ENCODE measurements around the gene SPNS3. TPM values are rescaled to one million over a fixed set of nuclear protein-coding genes. Genes with fewer than 3 reads are reported as not detected.

Gene SPNS3
- total and polyA plus RNA-seq, 10 of the 15 experiments (the other 5 are each of a cell fraction or from before 2014, with no cell fraction given) = 0.16 to 2.6 (median 0.97) TPM

- Histone ChIP-seq H3K9ac (ENCODE audit: control insufficient read depth, insufficient read depth, low read length) (no peak overlapping the region), H2AFZ (ENCODE audit: control insufficient read depth, low read depth, low read length) (no peak overlapping the region), H3K4me2 (ENCODE audit: control insufficient read depth, insufficient read depth) (no peak overlapping the region), H3K9me3 (replicated peaks; ENCODE audit: control insufficient read depth, insufficient read depth, low read length) (no peaks in the 10 kb centered on the region), H3K27ac (ENCODE audit: control insufficient read depth, insufficient read depth) (no peak overlapping the region), H4K20me1 (ENCODE audit: control insufficient read depth, insufficient read depth) (no peaks in the 10 kb centered on the region), H3K27me3 (replicated peaks in 1 of 2; ENCODE audit: control insufficient read depth in 2 of 2, insufficient read depth in 2 of 2, low read length in 1 of 2) (peaks cover 11 to 15% of the 10 kb centered on the region in 2 experiments), H3K36me3 (ENCODE audit: control insufficient read depth in 2 of 2, insufficient read depth in 2 of 2, low read length in 1 of 2) (no peaks in the 10 kb centered on the region), H3K4me3 (no peak overlapping the region), H3K4me1 (ENCODE audit: control insufficient read depth, insufficient read depth, low read length) (no peaks in the 10 kb centered on the region), H3K79me2 (ENCODE audit: control insufficient read depth, insufficient read depth, low read length) (no peaks in the 10 kb centered on the region)
- no peak for FAIRE-seq
- ChIA-PET POLR2A (no interaction called here), CTCF (no interaction called here), RAD21 (ENCODE audit: unreplicated experiment) (no interaction called here), SMC1A (ENCODE audit: uncharacterized antibody, unreplicated experiment) (no interaction called here)
- in situ Hi-C loops (cut with MboI) (no loop called here), intact Hi-C loops (cut with micrococcal nuclease; ENCODE audit: unreplicated experiment) (no loop called here)
- no peak for ATAC-seq
- TF ChIP-seq POLR2A (IDR thresholded peaks at IDR 0.05; ENCODE audit: low read depth, low read length) (no peak), ESRRA (IDR thresholded peaks at IDR 0.05; ENCODE audit: low read length) (no peak), PAX8 (IDR thresholded peaks at IDR 0.05) (no peak), IKZF2 (IDR thresholded peaks at IDR 0.05) (no peak), ZNF217 (IDR thresholded peaks at IDR 0.05) (no peak), SPI1 (IDR thresholded peaks at IDR 0.05; ENCODE audit: borderline replicate concordance, insufficient read depth, low read depth, low read length) (no peak), BHLHE40 (IDR thresholded peaks at IDR 0.05; ENCODE audit: borderline replicate concordance in 1 of 2, low read depth in 2 of 2, low read length in 1 of 2) (no peak), STAT1 (conservative IDR thresholded peaks at IDR 0.05) (no peak), NFYA (IDR thresholded peaks at IDR 0.05; ENCODE audit: borderline replicate concordance, low read depth, low read length) (no peak), NRF1 (conservative IDR thresholded peaks at IDR 0.05; ENCODE audit: low read depth, low read length) (no peak), TCF12 (IDR thresholded peaks at IDR 0.05; ENCODE audit: low read depth, low read length) (no peak), MYB (IDR thresholded peaks at IDR 0.05; ENCODE audit: borderline replicate concordance, low read depth, low read length) (no peak), PML (IDR thresholded peaks at IDR 0.05; ENCODE audit: low read length) (no peak), IRF5 (IDR thresholded peaks at IDR 0.05; ENCODE audit: borderline replicate concordance) (no peak)
- no peak for DNase-seq (ENCODE audit: low read depth, low spot score)
- BruUV-seq (replicated peaks) = no TSS peak
- 24% methylated on average over 4 of the region's 4 CpGs for WGBS (ENCODE audit: insufficient coverage, insufficient replicate concordance, low lambda C conversion rate, missing lambda C conversion rate)
Measured at GRCh38 chr17:4503283-4504025, 69.7 kb downstream of the SPNS3 start.
